ENCODE measurements around the gene MAGI1.

Gene MAGI1

GRCh38 chr3:65371053-65371452 lies 667.7 kb downstream of the MAGI1 start:
- no peak for DNase-seq (ENCODE audit: low read depth, low spot score)
- no peak overlapping the region for H3K4me3 ChIP-seq (ENCODE audit: low read length)

GRCh38 chr3:65368866-65369265 lies 669.9 kb downstream of the MAGI1 start:
- no peak for DNase-seq (ENCODE audit: low read depth, low spot score)
- no peak overlapping the region for H3K4me3 ChIP-seq (ENCODE audit: low read length)

GRCh38 chr3:65362688-65363087 lies 676.0 kb downstream of the MAGI1 start:
- no peak overlapping the region for H3K4me3 ChIP-seq (ENCODE audit: low read length)
- no peak for DNase-seq (ENCODE audit: low read depth, low spot score)

- no peak for DNase-seq (ENCODE audit: low read depth, low spot score)
- H3K4me3 ChIP-seq (ENCODE audit: low read length), result no peak overlapping the region
Observed at GRCh38 chr3:65361448-65361847, 677.3 kb downstream of the MAGI1 start.

GRCh38 chr3:65356331-65357248 lies 682.1 kb downstream of the MAGI1 start:
- no peak for DNase-seq (ENCODE audit: low read depth, low spot score)
- no peak overlapping the region for H3K4me3 ChIP-seq (ENCODE audit: low read length)

GRCh38 chr3:65354880-65355279 lies 683.8 kb downstream of the MAGI1 start:
- no peak overlapping the region for H3K4me3 ChIP-seq (ENCODE audit: low read length)
- no peak for DNase-seq (ENCODE audit: low read depth, low spot score)

- DNase-seq (ENCODE audit: low read depth, low spot score), result no peak
- no peak overlapping the region for H3K4me3 ChIP-seq (ENCODE audit: low read length)
Observed at GRCh38 chr3:65352951-65353350, 685.8 kb downstream of the MAGI1 start.

GRCh38 chr3:65351753-65352152 lies 687.0 kb downstream of the MAGI1 start:
- no peak for DNase-seq (ENCODE audit: low read depth, low spot score)
- no peak overlapping the region for H3K4me3 ChIP-seq (ENCODE audit: low read length)

GRCh38 chr3:65350801-65351476 lies 687.8 kb downstream of the MAGI1 start:
- DNase-seq (ENCODE audit: low read depth, low spot score), result no peak
- H3K4me3 ChIP-seq (ENCODE audit: low read length), result no peak overlapping the region

GRCh38 chr3:65348398-65348995 lies 690.2 kb downstream of the MAGI1 start:
- H3K4me3 ChIP-seq (ENCODE audit: low read length), result no peak overlapping the region
- DNase-seq (ENCODE audit: low read depth, low spot score), result no peak

GRCh38 chr3:65347166-65347565 lies 691.6 kb downstream of the MAGI1 start:
- DNase-seq (ENCODE audit: low read depth, low spot score), result no peak
- H3K4me3 ChIP-seq (ENCODE audit: low read length), result no peak overlapping the region

- DNase-seq (ENCODE audit: low read depth, low spot score), result no peak
- no peak overlapping the region for H3K4me3 ChIP-seq (ENCODE audit: low read length)
Observed at GRCh38 chr3:65344846-65345245, 693.9 kb downstream of the MAGI1 start.

- DNase-seq (ENCODE audit: low read depth, low spot score), result no peak
Observed at GRCh38 chr3:65344444-65344843, 694.3 kb downstream of the MAGI1 start.

GRCh38 chr3:65343736-65344135 lies 695.0 kb downstream of the MAGI1 start:
- no peak overlapping the region for H3K4me3 ChIP-seq (ENCODE audit: low read length)
- no peak for DNase-seq (ENCODE audit: low read depth, low spot score)

More at GRCh38 chr3:65344444-65344843, 694.3 kb downstream of the MAGI1 start:
- H3K4me3 ChIP-seq (ENCODE audit: low read length), result no peak overlapping the region

GRCh38 chr3:65343026-65343425 lies 695.7 kb downstream of the MAGI1 start:
- no peak overlapping the region for H3K4me3 ChIP-seq (ENCODE audit: low read length)
- no peak for DNase-seq (ENCODE audit: low read depth, low spot score)

- DNase-seq (ENCODE audit: low read depth, low spot score), result peak; percentile 47
- H3K4me3 ChIP-seq (ENCODE audit: low read length), result no peak overlapping the region
Observed at GRCh38 chr3:65342084-65342683, 696.5 kb downstream of the MAGI1 start.

GRCh38 chr3:65339192-65339740 lies 699.5 kb downstream of the MAGI1 start:
- H3K4me3 ChIP-seq (ENCODE audit: low read length), result no peak overlapping the region
- DNase-seq (ENCODE audit: low read depth, low spot score), result no peak

GRCh38 chr3:65338571-65338970 lies 700.1 kb downstream of the MAGI1 start:
- DNase-seq (ENCODE audit: low read depth, low spot score), result no peak
- H3K4me3 ChIP-seq (ENCODE audit: low read length), result no peak overlapping the region

- H3K4me3 ChIP-seq (ENCODE audit: low read length), result no peak overlapping the region
- no peak for DNase-seq (ENCODE audit: low read depth, low spot score)
Observed at GRCh38 chr3:65335587-65335986, 703.1 kb downstream of the MAGI1 start.

All from Jurkat, Clone E6-1 (cell line).